Forelimb muscle (tissue), 1 donor: ENCODE results near the gene IL2RG. TPM values are rescaled to one million over a fixed set of nuclear protein-coding genes. Genes with fewer than 3 reads are reported as not detected.

Experiments used
- DNase-seq: peaks from one replicate; pipeline ENCODE4 v3.0.0-alpha.2; 2013; ENCODE audit warnings: low read depth
- polyA plus RNA-seq: library from polyadenylated mRNA; unstranded; fragments of 120-200 nt; gene quantifications from one replicate; pipeline ENCODE4 v1.2.1, GENCODE V29; 2013; ENCODE audit not compliant: insufficient read length

IL2RG gene
- polyA plus RNA-seq, 1 donor = 1.5 TPM

GRCh38 chrX:71068044-71068918, 43.1 kb downstream of the IL2RG start, which contains the start of gene SNX12:
Gene SNX12 (minus strand): TSS chrX:71068334. CDS start chrX:71068306, 28 bp downstream.
- peak; percentile 71 for DNase-seq

DNA sequence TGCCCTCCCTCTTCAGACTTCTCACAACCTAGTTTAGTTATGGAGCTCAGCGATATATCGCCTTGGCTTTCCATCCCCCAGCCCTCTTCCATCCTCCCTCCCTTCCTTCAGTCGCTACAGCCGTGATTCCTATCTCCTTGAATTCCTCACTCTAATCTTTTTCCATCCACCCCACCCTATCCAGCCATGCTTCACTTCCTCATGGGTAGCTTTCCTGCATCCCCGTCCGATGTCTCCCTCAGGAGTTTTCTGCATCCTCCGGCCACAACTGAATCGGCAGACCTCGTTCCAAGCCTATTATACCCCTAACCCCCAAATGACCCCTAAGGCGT, 43.7 kb downstream of the IL2RG start:
- no peak for DNase-seq

GRCh38 chrX:71067089-71067488, 44.3 kb downstream of the IL2RG start:
- no peak for DNase-seq

GRCh38 chrX:71060127-71060526, 51.2 kb downstream of the IL2RG start:
- DNase-seq = no peak

- no peak for DNase-seq
Observed at GRCh38 chrX:71057848-71058530, 53.4 kb downstream of the IL2RG start.

Other genes starting within 250 kb of the IL2RG start
- 0.06 TPM for gene TEX11, start 202.9 kb downstream of the IL2RG start, polyA plus RNA-seq
- gene SLC7A3, start 180.5 kb downstream of the IL2RG start, polyA plus RNA-seq = 0.99 TPM
- gene SNX12, start 43.2 kb downstream of the IL2RG start, polyA plus RNA-seq = 48.6 TPM
- 41.0 TPM for gene FOXO4, start 15.7 kb downstream of the IL2RG start, polyA plus RNA-seq
- gene CXorf65, start 4.8 kb downstream of the IL2RG start, polyA plus RNA-seq = 0.54 TPM
- 44.2 TPM for gene MED12, start 7.0 kb upstream of the IL2RG start, polyA plus RNA-seq
- 2.9 TPM for gene NLGN3, start 33.3 kb upstream of the IL2RG start, polyA plus RNA-seq
- not detected for gene GJB1, start 111.6 kb upstream of the IL2RG start, polyA plus RNA-seq
- gene ZMYM3, start 142.6 kb upstream of the IL2RG start, polyA plus RNA-seq = 18.0 TPM
- gene NONO, start 172.1 kb upstream of the IL2RG start, polyA plus RNA-seq = 300 TPM
- gene ITGB1BP2, start 190.2 kb upstream of the IL2RG start, polyA plus RNA-seq = 142 TPM